GM15510 (cell line): ENCODE data around the gene RECQL5.

ENCODE experiments used
- POLR2A ChIP-seq: IDR thresholded peaks from 3 replicates; pipeline ENCODE4 v1.6.1; 2011; ENCODE audit warnings: borderline replicate concordance; ENCODE audit not compliant: insufficient read length; ENCODE audit errors: extremely low read depth

RECQL5 gene

DNA sequence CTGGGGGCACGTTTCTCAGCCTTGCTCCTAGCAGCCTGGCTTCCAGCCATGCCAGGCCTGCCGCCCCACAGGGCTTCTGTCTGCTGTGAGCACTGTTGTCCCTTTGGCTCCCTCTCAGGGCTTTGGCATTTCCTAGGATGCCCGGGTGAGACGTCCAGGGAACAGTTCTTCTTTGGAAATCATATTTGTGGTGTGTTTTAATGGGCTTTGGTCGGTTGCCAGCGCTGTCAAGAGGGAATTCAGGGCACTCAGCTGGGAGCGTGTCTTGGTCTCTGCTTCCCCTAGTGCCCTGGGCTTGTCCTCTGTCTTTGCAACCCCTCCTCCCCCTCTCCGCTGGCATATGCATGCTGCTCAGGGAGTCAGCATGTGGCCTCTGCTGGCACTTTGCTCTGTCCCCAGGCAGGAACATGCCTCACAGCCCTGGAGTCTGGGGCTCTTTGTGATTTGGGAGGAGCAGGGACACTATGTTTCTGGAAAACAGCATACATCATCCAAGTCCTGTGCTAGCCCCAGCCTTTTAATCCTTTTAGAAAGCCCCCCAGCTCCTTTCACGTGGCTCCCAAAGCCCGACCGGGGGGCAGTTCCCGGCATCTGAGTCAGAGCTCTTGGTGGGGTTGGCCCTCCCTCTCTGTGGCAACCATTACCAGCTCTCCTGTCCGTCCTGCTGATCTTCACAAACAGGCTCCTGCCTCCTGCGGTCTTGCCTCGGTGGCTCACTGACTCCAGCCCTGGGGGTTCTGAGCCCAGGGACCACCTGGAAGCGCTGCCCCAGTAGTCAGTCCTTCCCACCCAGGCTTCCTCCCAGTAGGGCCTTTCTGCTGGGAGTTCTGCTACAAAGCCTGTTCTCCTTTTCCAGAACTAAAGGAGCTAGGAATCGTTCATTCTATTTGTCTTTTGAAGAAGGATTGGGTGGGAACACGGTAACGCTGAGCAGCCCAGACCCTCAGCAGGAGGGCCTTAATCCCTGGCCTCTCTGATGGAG is 26.8 kb upstream of the RECQL5 start:
- TF ChIP-seq POLR2A: no peak

GRCh38 chr17:75692976-75693375 is 26.0 kb upstream of the RECQL5 start:
- TF ChIP-seq POLR2A: no peak

DNA sequence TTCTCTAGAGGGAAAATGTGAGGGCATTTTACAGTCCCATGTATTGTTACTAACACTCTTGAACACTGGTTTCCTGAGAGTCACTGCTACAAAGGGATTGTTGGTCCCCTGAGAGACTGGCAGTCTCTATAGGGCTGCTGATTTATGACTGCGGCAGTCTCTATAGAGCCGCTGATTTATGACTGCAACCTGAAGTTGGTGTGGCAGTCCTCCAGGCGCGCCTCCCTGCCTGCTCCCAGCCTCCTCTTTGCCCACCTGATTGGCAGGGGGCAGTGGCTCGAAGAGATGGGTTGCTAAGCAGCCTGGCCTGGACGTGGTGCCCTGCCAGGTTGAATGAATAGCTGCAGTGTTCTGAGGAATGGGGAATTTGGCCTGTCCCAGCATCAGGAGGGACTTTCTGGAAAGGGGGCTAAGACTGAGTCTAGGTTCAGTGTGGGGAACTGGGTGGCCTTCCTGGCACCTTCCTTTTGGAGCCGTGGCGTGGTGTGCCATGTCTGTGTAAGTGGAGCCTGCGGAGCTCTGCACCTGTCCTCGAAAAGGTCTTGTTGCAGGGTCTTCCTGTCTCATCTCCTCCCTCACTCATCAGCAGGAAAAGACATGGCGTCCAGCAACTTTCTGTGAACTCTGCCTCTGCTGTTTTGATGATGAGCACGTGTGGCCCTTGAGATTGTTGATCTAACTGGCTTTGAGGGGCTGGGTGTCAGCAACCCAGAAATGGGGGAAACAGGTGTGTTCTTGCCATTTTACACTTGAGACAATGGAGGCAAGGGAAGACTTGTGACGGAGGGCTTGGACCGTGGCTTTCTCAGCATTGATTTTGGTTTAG is 25.1 kb upstream of the RECQL5 start:
- TF ChIP-seq POLR2A: no peak

DNA sequence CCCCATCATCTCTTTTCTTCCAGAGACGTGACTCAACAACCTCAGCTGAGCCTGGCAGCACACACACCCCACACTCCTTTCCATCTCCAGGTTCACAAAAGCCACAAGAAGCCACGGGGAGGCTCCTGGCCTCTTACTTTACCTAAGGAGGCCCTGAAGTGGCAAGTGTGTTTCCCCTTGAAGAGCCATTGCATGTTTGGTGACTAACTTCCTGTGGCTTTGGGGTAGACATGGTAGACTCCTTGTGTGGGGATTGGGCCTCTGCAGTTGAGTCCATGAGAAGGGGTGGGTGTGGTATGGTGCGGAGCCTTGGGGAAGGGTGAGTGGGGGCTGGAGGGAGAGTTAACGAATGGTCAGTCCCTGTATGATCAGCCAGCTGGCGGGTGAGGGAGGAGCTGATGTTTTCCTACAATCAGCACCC is 24.4 kb upstream of the RECQL5 start:
- TF ChIP-seq POLR2A: no peak

DNA sequence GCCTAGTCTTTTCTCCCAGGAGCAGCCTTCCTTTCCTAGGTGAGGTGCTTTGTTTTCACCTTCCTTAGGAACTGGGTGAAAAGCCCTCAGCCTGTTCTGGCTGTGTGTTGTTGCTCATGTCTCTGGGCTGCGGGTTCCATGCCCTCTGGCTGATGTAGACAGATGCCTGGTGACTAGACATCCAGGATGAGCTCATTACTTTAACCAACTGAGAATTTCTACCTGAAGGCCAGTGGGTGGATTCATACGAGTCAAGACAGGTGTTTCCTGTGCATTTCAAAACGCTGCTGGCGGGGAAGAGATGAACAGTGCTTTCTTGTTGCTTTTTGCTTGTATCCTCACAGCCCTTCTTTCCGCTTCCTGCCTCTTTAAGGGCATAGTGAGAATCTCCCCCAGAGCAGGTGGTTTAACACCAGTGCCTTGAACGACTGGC is 22.5 kb upstream of the RECQL5 start:
- TF ChIP-seq POLR2A: no peak

DNA sequence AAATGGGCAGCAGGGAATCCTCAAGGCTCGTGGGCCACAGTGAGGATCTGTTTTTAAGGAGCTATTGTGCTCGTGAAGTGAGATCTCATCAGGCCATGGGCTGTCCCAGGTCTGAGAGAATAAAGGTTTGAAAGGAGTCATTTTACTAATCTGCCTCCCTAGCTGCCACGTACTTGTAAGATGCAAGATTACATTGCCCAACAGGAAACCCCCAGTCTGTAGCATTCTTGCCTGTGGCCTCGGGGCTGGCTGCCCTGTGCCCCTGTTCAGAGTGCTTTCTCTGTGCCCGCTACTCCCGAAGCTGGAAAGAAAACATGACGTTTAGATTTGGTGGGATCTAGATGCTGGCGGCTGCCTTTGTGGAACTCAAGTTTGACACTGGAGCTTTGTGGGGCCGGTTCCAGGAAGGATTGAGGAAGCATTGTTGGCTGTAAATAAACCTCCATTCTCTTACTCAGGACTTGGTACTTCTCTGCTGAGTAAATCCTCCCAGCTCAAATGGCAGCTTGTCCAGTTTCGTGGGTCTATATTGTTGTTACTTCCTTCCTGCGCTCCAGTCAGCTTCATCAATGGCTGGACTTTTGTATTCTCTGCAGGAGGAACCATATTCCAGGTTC is 21.4 kb upstream of the RECQL5 start:
- TF ChIP-seq POLR2A: no peak

GRCh38 chr17:75685499-75685898 is 18.5 kb upstream of the RECQL5 start:
- no peak for TF ChIP-seq POLR2A

- TF ChIP-seq POLR2A: no peak
Observed at GRCh38 chr17:75684924-75685323, 18.0 kb upstream of the RECQL5 start.

- TF ChIP-seq POLR2A: no peak
Observed at GRCh38 chr17:75684249-75684648, 17.3 kb upstream of the RECQL5 start.

DNA sequence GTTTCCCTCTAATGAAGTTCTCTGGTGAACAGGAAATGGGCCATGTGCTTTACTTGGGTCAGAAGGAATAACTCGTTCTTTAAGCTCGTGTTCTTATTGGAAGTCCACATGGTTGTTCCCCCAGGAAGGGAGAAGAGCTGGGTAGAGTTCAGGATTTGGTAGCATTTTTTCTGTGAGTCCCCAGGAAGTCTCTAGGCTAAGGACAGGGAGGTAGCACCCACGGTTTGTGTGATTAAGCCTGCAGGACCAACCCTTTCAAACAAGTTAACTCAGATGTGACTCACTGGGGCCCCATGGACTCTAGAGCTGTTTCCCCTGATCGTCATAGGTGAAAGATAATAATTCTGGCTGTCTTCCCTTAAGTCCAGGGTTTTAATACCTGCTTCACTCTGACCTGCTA is 16.6 kb upstream of the RECQL5 start:
- no peak for TF ChIP-seq POLR2A

DNA sequence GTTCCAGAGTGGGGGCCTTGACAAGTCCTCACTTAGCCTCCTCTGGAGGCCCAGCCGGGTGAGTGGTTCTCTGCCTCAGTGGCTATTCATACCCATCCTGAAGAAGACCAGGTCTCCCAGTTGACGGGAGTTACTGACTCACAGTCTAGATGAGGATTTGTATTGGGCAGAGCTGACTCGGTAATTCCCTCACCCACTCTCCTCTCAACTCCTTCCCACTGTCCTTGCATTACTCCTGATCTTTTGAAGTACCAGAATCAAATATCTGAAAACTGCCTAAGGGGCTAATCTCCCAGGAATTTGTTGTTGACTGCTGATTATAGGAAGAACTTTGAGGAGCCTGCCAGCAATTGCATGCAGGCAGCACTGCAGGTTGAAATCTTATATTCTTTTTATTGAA is 14.3 kb upstream of the RECQL5 start:
- TF ChIP-seq POLR2A: no peak

DNA sequence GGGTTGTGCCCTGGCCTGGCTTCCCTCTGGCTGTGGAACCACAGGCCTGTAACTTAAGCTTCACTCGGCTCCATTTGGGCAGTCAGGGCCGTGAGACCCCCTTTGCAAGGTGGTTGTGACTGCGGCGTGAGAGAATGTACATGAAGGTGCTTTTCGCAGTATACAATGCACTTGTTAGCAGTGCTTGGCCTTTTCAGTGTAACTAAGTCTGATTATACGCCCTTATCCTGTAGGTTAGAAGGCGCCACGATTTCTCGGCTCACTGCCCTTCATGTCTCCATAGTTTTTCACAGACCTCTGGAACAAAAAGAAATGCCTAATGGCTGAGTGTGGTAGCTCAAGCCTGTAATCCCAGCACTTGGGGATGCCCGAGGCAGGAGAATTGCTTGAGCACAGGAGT is 13.5 kb upstream of the RECQL5 start:
- no peak for TF ChIP-seq POLR2A

- TF ChIP-seq POLR2A: no peak
Observed at GRCh38 chr17:75679706-75680211, 12.8 kb upstream of the RECQL5 start.

- no peak for TF ChIP-seq POLR2A
Observed at GRCh38 chr17:75676461-75676860, 9.5 kb upstream of the RECQL5 start.

- TF ChIP-seq POLR2A: no peak
Observed at GRCh38 chr17:75673487-75673886, 6.5 kb upstream of the RECQL5 start.
